Left lobe of liver (tissue), 2 donors: ENCODE data around the gene ZNF516. TPM values are rescaled to one million over a fixed set of nuclear protein-coding genes. Genes with fewer than 3 reads are reported as not detected.

Experiments used
- ATAC-seq: fragments of 200-7000 bp; cut with Tn5 transposase; one replicate; pipeline ENCODE4 v1.9.1; 2020; ENCODE audit warnings: mild to moderate bottlenecking, moderate library complexity
- DNase-seq: peaks from one replicate; pipeline ENCODE4 v3.0.0-alpha.2; 2020; ENCODE audit warnings: low spot score
- total RNA-seq: library from RNA; stranded (reverse); gene quantifications from one replicate; pipeline ENCODE4 v1.2.1, GENCODE V29; 2021
- donor health status: DM: no; HTN: no; CAD: no; lungs with moderate emphysema.
- donor health status: DM: no; HTN: yes; CAD: no.

Gene ZNF516
- total RNA-seq, 1 donor from 2014 or later = 16.2 TPM

DNA sequence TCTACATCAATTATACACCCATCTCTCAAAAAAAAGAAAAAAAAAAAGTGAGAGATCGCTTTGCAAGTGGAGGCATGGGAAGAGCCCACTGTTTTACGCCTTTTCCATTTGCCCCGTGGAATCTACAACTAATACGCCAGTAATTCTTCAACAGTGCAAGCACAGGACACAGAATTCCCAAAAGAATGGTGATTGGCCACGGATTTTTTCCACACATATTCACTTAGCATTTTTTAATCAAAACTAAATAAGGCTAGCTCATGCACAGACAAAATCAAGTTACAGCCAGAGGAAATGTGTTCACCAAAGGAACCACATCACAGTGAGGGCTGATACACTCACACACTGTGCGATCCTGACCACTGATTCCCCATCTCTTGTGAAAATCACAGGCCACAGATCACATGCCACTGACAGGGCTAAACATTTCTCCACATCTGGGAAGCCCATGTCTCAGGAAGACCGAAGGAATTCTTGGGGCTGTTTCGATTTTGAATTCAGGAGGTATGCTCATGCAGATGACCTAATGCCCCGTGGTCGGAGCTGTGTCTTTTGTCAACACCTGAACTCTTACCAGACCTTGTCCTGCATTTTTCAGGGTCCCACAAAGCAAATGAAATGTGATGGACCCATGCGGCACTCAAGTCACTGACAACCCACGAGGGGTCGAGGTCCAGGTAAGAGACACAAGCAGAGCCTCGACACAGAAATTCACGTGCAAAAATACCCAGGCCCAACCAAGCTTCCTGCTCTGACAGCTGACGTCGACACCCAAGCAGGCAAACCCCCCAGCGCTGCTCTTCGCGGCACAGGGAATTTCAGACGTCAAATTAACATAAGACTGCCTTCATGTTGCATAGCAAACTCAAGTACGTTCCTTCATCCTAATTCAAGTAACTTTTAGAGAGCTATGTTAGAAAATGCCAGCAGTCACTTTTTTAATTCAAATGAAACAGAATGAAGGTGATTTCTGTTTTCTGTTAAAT lies 69.6 kb downstream of the ZNF516 start:
- no peak for ATAC-seq
- no peak for DNase-seq

DNA sequence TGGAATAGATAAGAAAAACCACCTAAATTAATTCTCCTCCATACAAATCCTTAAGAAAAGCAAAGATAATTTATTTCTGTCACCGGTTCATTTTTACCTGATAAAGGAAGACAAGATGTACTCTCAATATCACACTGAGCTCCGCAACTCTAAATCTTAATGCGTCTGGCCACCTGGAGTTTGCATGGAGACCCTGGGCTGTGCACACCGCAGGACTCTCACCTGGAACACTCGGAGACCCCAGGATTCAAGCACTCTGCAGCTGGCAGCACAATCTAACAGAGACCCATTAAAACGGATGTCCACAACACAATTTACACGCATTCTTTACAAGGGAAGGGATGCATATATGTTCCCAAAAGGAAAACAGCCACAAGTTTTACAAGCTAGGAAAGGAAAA lies 72.2 kb downstream of the ZNF516 start:
- ATAC-seq (no peak), DNase-seq (no peak)

DNA sequence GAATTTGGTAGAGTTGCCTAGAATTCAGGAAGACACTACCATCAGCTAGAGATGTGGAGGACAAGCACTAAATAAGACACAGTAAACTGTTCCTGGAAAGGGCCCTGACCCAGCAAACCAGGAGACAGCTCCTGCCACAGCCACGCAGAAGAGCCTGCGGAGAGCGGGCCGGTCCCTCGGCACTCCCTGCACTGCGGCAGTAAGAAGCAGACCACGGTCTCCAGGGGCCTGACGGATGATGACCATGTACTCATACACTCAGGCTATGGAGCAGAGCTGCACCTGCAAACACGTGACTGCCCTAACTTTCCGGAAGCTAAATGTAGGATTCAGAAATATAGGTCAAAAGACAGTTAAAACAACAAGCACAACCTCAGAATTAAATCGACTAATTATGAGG lies 72.9 kb downstream of the ZNF516 start:
- no peak for ATAC-seq
- no peak for DNase-seq

DNA sequence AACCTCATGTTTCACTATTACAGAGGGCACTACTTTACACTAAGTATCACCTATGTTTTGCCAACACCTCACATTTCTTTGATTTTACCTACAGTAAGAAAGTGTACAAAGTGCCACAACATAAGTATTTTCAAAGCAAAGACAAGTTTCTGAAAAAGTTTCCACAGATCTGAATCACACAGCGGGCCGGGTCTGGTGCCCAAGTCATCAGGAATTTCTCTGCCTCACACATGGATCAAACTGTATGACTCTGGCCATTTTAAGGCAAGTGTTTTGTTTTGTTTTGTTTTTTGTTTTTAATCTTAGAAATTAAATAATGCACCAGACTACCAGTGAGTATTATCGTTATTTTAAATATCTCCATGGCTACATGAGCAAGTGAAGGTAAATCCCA lies 73.4 kb downstream of the ZNF516 start:
- ATAC-seq (no peak), DNase-seq (no peak)

DNA sequence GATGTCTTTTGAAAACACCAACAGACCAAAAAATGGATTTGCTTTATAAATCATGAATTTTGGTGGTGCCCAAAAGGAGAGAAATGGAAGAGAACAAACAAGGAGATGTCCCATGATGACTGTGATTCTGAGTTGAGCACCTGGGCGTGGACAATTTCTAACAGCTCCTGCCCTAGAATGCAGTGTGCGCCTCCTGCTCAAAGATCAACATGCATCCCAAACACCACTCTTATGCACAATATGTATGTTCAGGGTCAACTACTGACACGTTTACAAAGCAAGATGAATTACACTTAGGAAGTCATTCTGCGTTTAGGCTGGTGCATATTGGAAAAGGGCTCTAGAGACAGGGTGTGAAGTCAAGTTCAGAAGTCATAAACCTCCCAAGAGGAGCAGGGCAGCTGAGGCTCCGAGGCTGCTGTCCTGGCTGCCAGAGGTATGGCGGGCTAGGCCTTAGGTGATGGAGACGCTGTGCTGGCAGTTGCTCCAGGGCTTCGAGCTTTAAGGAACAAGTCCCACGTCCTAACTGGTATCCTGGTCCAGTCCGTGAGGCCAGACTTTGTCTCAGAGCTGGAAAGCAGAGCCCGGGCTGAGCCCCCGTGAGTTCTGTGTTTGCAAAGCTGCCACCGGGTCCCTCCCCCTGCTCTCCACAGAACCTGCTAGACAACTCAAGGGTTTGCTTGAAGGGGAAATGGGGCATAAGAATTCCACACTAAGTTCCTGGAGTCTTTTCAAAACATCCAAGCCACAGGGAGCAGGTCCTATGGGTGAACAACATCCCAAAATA lies 74.0 kb downstream of the ZNF516 start:
- ATAC-seq = no peak
- no peak for DNase-seq

DNA sequence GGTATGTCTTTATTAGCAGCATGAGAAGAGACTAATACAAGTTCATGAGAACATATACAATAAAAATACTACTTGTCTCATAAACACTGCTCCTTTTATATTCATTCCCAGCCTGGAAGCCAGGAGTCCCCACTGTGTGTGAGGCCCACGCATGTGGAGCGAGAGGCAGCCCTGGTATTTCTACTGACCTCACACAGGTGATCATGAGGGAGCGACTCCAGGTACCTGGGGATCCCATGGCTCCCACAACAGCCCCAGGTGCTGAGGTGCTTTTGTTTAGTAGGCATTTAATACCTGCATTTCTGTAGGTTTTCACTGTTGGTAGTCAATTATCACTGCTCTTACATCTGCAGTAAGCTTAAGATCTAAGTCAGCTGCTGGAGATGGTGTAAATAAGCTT lies 75.2 kb downstream of the ZNF516 start:
- DNase-seq (no peak), ATAC-seq (no peak)

DNA sequence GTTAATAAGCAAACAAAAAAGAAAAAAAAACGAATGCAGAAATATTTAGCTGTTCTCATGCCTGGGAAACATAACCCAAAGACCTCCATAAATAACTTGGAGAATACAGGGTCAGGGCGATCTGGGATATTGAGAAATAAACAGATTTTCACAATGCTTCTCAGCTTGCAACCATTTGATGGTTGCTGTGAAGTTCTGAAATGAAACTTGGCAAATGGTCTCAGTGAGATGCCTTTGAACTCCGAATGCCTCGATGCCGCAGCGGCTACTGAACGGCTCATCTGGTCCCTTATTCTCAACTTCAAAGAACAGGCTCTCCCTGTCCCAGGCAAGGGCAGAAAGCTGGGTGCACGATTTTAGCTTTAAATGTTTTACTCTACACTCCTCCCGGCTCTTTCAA lies 78.1 kb downstream of the ZNF516 start:
- ATAC-seq = peak; percentile 83

DNA sequence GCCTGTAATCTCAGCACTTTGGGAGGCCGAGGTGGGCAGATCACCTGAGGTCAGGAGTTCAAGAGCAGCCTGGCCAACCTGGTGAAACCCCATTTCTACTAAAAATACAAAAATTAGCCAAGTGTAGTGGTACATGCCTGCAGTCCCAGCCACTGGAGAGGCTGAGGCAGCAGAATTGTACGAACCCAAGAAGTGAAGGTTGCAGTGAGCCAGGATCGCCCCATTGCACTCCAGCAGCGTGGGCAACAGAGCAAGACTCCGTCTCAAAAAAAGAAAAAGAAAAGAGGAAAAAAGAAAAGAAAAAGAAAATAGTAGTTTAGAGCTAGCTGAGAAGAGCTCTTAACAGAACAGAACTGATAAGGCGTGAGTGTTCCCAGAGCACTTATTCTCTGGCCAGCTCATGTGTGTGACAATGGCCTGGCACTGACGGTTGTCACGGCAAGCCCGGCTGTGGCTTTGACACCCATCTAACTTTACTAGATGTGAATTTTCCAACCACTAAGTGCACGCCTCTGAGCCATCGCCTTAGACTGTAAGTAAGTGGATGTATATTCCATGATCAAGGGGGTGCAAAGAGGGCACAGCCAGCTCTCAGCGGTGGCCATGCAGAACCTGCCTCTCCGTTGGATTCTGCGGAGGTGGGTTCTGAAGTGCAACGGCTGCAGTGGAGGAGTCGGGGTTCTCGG lies 80.0 kb downstream of the ZNF516 start:
- ATAC-seq (no peak), DNase-seq (no peak)

More for the DNA sequence above, 78.1 kb downstream of the ZNF516 start:
- DNase-seq = no peak

DNA sequence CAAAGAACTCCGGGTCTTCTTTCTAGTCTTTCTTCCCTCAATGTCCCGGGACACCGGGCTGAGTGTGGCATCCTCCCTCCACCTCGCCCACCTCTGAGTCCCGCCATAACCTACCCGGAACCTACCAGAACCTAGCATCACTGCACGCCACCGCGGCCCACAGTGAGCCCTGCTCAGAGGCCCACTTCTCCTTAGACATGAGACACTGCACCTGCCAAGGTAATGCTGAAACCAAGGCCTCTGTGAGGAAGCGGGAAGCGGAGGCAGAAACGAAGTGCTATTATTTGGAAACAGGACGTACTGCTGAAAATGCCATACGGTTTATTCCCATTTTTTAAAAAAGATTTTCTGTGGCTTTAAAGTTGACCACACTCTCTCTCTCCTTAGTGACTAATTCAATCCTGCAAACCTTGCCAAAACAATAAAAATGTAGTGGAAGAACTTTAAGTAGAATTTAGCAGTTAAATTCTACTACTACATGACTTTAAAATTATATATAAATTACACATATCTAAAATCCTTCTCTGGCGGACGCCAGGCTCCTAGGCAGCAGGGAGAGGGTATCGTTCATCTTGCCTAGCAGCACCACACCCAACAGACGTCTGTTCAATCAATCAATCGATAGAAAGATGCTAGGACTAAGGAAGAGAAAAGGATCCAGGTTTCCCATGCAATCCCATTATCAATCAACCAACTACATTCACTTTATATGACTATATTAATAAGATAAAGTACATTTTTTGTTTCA lies 82.0 kb downstream of the ZNF516 start:
- DNase-seq (no peak), ATAC-seq (no peak)

DNA sequence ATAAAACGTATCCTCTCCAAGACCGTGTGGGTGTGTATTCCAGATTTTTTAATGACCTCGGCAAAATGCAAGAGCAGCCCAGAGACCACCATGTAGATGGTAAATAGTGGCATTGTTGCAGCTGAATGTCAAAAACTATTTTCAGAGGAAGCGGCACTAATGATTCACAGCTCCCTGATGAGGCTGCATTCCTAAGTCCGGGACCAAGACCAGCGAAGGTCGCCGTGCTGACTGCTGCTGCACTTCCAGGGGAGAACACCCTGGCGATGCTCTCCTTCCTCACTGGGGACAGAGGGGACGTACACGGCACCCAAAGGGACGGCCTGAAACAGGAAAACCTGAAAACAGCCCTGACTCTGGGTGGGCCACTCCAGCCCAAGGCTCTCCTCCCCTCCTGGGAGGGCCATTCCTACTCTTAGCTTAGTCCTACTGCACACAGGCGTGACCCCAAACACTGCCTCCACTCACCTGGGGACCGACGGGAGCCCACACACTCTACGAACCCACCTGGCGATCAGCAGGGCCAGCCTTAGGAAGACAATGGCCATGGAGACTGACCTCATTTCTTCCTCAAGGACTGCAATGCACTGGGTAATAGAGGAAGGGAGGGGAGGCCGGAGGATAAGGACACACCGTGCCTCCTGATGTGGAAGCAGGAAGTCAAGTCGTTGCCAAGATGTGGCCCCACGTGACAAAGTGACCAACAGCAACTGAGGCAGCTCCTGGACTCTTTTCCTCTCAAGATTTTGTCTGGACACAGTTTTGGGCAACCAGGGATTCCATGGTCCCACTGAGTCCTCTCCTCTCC lies 82.8 kb downstream of the ZNF516 start:
- ATAC-seq (no peak), DNase-seq (no peak)

DNA sequence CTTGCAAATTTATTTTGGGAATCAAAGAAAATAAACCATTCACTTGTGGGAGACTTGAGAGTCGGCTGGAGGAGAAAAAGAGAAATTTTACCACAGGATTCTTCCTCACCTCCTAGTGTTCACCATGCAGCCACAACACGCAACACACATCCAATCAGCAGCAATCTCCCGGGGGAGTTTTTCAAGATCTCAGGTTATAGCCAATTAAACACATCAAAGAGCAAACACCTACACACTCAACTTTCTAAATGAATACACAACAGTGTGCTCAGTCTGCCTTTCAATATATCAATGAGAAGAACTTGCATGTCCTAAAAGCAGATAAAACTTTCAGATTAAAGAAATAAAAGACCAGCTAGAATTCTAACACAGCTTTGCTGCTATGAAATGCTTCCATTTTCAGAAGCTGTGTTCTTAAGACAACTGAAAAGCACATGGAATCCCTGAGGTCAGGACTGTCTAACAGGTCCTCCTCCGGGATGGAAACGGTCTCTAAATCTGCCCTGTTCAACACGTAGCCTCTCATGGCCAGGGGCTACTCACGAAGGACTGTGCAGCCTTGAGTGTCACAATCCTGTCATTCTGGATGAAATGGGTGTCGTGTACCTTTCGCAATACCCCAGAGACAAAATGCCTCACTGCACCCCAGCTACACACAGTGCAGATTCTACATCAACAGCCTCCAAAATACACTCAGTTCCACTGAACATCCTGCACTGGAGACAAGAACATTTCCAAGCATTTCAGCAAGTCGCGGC lies 84.2 kb downstream of the ZNF516 start:
- DNase-seq (no peak), ATAC-seq (peak; percentile 13)

DNA sequence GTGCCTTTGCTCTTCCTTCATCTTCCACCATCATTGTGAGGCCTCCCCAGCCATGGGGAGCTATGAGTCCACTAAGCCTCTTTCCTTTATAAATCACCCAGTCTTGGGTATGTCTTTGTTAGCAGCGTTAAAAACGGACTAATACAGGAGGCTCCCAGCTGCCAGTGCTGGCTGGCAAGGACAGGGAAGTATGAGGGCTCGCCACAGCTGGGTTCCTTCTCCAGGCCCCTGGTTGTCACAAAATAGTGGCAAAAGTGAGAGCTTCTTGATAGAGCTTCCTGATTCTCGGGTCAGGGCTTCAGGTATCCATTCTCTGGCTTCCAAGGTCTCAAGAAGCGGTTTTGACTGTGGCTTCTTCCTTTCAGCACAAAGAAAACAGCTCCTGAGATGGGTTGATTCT lies 85.0 kb downstream of the ZNF516 start:
- no peak for DNase-seq
- no peak for ATAC-seq

DNA sequence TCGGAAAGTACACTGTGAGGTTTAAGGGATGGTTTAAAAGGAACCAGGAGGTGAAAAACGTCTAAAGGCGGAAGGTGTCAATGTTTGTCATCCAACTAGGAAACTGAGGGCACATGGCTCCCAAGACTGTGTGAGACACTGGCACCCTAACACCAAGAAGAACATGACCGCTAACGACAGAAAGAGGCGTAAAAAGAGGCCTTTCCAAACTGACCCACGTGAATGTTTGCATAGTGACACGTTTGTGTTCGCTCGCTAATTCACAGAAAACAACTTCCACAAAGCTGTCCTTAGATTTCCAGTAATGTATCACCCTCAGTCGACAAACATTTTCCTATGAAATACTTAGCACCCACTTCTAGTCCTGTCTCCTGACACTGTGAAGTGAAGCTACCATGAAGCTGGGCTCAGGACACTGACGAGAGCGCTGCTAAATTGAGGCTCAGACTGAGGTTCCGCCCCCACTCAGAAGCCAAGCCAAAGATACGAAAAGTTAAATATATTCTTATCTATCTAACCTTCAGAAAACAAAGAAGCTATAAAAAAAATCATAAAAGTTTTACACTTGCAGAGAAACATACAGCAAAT lies 86.5 kb downstream of the ZNF516 start:
- ATAC-seq (no peak), DNase-seq (no peak)

DNA sequence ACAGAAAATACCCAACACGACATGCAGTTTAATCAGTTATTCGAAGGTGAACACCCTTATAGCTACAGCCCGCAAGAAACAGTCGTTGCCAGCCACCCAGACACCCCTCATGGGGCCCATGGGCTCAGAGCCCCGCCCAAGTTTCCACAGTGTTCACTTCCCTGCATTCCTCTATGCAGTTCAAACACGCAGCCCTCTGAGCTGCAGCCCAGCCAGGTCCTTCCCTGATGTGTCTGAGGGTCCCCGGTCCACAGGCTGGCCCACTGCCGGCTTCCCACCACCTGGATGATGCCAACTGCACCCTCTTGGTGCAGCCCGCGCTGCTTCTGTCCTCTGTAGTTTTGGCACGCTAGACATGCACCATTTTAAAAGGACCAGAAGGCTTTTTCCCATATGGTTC lies 87.4 kb downstream of the ZNF516 start:
- no peak for ATAC-seq
- DNase-seq = no peak

DNA sequence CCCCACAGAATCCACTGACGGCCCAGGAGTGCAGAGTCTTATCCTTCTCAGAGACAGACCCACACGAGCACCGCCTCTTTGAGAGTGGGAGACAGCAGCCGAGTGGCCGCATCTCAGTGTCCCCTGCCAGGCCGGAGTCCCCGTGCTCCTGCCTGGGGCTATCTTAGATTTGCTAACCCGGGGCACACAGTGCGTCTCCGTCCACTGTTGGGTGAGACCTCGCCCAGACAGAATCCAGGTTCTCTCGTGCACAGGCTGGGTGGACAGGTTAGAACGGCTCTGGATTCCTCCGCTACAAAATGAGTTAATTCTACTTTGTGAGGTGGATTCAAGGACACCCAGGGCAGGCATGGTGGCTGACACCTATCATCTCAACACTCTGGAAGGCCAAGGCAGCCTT lies 88.3 kb downstream of the ZNF516 start:
- DNase-seq = no peak
- ATAC-seq = no peak

DNA sequence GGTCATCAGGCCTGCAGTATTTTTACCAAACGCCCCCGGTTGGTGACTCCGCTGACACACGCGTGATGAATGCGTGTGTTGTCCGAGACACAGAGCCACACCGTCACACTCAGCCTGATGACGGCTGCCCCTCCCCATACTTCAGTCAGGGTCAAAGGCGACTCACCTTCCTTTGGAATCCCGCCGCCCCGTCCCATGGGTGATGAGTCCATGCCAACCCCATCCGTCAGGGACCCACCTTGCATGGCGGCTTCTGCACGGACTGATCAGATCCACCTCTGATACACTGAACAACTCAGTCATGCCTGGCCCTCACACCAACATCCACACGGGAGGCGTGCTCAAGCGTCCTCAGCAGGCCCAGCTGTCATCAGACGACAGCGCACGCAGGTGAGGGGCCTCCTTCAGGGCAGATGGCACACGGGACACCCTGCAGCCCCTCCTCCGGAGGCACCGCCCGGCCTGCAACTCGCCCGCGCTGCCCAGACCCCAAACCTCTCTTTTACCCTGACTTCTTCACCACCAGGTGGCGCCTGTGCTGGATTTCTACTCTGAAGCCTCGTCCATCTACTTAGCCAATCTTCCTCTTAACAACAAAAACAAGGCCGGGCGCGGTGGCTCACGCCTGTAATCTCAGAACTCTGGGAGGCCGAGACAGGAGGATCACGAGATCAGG lies 89.2 kb downstream of the ZNF516 start:
- peak; percentile 56 for ATAC-seq

DNA sequence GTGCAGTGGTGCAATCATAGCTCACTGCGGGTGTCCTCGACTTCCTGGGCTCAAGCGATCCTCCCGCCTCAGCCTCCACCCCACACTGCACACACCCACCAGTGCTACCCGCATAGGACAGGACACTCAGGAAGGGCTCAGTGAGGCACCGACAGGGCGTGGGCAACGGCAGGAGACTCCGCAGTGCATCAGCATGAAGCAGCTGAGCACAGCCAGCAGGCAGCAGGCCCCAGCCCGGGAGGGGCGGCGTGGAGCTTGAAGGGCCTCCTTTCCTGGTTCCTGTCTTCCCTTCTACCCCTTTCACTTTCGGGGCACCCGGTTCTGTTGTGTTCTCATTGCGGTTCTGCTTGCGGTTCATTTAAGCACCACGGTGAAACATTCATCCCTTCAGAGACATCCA lies 89.8 kb downstream of the ZNF516 start:
- ATAC-seq = no peak
- DNase-seq = no peak

More for the DNA sequence above, 89.2 kb downstream of the ZNF516 start:
- DNase-seq = no peak

DNA sequence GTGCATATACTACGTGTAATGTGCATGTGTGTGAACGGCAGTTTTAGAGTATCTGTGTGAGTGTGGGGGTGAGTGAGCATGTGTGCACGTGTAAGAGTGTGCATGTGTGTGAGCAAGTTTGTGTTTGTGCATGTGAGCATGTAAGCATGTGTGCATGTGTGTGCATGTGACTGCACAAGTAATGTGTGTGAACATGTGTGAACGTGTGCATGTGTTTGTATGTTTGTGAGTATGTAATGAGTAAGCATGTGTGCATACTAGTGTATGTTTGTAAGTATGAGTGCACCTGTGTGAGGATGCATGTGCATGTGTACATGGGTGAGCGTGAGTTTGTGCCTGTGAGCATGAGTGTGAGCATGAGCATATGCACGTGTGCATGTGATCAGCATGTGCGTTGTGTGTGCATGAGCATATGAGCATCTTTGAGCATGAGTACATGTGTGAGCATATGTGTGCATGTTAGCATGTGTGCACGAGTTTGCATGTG lies 90.7 kb downstream of the ZNF516 start:
- ATAC-seq = no peak
- no peak for DNase-seq
